HG03460 (cell line): ENCODE data around the gene ZNF672.
A peak's percentile ranks its signal among the peaks of the same experiment; 100 is the strongest.

Source experiments
- ATAC-seq: cut with Tn5 transposase; IDR thresholded peaks from one replicate; pipeline ENCODE4 v1.9.1; 2021; ENCODE audit not compliant: unreplicated experiment

The ZNF672 gene

DNA sequence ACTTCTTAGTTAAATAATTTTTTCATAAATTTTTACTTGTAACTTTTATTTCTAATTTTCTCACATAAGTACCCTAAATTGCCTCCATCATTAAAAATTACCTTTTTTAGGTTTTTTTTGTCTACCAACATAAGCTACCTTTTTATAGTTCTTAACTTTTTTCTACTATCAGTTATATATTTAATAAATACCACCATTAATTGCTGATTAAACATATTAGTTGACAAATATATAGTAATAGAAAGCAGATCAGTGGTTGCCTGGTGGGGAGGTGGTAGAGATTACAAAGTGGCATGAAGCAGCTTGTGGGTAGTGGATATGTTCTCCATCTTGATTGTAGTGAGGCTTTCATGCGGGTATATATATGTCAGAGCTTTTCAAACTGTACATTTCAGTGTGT is 6.2 kb upstream of the ZNF672 start:
- no peak for ATAC-seq

DNA sequence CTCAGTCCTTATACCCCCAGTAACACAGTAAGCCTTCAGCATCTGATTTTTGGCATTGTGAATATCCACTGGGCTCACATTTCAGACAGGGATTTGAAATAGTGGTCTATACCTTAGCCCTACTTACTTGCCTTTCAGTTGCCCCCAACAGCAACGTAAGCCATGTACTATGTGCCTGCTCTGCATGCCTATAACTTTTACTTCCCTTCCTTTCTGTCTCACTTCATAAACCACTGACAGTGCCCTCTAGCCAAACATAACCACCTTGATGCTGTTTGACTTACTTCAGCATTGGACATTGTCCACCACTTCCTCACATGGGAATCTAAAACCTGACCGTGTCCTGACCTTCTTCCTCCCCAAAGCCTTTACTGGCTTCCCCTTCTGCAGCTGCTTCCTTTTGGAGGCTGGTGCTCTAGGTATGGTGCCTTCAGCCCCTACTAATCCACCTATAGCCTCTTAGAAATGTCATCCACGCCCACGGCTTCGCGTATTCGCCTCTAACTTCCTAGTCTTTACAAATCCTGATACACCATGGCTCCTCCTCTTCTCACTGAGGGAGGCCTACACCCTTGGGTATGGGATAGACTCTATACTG is 3.6 kb upstream of the ZNF672 start:
- ATAC-seq, result no peak

DNA sequence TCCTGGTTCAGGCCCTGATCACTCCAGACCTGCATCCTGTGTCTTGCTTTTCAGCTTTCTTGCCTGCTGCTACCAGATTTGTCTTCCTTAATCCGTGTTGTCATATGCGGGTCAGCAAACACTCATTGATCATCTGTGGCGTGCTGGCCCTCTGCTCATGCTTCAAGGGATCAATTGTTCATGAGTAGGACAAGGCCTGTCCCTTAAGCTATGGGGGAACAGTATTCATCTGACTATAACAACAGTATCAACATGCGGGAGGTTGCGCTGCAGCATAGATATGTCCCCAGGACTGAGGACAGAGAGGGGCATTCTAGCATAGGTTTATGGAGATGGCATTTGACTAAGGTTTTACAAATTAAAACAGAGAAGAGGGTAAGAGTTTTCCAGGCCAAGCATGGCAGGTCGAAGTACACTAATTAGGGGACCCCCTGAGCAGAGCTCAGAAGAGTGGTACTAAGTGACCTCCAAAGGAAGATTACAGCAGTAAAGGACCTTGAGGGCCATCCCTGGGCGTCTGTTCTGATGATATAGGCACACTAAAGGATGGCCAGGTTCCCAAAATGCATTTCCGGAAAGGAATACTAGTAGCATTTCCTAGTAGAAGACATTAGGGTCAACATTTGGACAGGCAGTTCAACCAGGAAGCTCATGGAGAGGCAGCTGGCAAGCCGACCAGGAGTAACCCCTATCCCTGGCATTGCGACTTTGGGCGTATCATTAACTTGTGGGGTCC is 811 bp upstream of the ZNF672 start:
- no peak for ATAC-seq

DNA sequence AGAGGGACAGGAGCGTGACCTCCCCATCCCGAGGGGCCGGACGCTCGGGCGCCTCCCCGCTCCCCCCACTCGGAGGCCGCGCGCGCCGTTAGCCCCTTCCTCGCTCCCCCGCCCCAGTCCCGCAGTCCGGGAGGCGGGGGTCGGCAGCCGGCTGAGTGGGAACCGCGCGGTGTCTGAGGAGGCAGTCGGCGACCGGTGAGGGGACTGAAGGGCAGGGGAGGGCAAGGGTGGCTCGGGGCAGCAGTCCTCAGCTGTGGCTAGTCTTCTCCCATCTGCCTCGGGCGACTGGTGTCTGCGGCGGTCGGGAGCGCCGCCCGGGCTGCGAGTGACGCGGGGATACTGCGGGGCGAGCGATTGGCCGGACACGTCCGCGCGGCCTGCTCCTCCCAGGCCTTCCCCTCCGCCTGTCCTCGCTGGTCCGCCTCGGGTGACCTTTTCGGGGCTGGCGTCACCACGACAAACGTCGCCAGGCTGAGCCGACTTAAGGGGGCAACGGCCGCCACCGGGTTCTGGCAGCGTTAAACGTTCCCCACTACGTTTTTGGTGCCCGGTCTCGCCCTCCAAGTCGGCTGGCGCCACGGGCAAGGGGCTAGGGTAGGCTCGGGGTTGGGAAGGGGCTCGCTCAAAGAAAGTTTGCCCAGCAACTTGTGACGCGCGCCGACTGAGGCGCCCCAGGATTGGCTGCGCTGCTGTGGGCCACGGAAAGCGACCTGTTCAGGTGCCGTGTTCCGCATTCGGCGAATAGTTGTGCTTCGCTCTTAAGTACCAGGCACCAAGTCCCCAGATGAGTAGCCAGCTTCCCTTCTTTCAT is 538 bp downstream of the ZNF672 start:
- peak; percentile 63 for ATAC-seq

DNA sequence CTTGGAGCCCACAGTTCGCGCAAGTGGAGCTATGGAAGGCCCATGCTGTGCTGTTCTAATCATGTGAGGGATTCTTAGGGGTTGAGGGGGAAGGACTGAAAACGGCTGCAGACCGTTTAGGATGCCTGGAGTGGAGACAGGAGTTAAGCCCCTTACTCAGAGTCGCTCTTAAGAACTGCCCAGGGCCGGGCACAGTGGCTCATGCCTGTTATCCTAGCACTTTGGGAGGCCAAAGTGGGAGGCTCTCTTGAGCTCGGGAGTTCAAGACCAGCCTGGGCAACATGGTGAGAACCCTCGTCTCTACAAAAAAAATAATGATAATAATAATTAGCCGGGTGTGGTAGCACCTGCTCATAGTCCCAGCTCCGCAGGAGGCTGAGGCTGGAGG is 1.1 kb downstream of the ZNF672 start:
- no peak for ATAC-seq

DNA sequence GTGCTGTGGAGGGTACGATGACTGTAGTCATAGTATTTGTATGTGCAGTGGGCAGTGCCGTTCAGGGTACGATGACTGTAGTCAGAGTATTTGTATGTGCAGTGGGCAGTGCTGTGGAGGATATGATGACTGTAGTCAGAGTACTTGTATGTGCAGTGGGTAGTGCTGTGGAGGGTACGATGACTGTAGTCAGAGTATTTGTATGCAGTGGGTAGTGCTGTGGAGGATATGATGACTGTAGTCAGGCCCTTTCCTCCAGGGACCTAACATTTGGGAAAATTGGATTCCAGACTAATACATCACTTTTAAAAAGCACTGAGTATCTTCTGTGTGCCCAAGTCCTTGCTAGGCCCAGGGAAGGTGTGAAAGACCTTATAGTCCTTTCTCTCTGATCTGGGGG is 2.9 kb downstream of the ZNF672 start:
- no peak for ATAC-seq

DNA sequence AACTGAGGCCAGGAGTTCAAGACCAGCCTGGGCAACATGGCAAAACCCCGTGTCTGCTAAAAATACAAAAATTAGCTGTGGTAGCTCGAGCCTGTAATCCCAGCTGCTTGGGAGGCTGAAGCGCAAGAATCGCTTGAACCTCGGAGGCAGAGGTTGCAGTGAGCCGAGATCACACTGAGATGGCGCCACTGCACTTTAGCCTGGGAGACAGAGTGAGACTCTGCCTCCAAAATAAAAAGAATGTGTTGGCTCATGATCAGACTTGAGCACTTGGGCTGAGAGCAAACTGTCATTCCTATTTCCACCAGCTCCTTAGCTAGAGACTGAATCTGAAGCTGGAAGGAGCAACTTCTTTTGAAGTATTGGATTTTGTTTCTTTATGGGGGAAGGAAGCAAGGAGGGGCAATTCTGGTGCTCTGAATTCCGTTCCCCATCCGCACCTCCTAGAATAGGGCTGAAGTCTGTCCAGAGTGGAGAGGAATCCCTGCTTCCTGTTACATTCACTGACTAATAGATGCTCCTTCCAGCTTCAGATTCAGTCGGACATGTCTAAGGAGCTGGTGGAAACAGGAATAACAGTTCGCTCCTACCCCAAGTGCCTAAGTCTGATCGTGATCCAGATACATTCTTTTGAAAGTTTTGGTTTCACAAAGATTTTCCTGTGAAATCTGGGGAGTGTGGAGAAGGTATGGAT is 3.8 kb downstream of the ZNF672 start:
- ATAC-seq, result no peak

DNA sequence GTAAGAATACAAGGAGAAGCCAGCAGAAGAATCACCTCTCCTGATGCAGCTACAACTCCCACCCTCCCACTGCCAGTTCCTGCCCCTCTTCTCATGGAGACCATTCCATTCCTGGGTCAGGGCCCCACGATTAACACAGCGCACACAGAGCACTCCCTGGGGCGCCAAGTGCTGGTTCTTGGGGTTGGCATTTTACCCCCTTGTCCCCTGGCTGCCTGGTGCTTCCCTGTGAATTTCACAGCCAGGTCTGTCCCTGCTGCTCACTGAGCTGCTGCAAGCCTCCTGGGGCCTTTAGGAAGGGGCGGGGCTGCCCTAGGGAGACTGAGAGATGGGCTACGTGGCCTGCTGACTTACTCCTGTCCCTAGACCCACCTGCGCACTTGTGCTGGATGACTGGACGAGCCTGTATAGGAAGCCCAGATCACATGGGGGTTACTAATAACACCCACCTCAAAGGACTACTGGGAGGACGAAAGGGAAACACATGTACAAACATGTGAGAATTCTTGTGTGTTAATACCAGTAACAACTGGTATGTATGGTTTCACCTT is 4.8 kb downstream of the ZNF672 start:
- no peak for ATAC-seq

DNA sequence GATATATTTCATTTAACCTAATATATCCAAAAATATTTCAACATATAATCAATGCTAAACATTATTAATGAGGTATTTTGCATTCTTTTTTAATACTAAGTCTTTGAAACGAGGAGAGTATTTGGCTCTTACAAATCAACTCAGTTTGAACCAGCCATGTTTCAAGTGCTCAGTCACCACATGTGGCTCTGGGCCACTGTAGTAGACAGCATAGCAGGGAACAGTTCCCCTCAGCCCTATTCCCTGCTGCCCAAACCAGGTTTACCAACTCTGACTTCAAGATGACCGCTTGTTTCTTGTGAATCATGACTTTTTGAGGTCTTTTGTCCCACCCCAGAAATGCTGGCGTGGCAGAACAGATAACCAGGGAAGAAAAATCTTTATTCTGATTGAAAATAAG is 5.7 kb downstream of the ZNF672 start:
- ATAC-seq, result no peak

DNA sequence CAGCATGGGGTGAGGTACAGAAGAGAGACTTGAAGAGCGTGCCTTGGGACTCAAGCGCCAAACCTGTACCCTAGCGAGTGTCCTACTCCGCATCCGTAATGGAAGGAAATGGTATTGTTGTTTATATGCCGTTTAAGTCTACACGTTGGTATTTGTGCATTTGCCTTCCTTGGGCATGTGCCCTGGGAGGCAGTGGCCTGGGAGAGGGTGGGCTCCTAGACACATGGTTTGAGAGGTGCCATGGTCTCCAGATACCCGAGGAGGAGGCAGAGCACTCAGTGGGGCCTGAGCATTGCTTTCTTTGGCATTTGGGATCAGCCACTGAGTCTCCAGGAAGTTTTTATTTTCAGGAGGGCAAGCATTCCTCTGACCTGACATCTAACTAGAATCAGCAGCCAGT is 6.5 kb downstream of the ZNF672 start:
- ATAC-seq, result no peak

DNA sequence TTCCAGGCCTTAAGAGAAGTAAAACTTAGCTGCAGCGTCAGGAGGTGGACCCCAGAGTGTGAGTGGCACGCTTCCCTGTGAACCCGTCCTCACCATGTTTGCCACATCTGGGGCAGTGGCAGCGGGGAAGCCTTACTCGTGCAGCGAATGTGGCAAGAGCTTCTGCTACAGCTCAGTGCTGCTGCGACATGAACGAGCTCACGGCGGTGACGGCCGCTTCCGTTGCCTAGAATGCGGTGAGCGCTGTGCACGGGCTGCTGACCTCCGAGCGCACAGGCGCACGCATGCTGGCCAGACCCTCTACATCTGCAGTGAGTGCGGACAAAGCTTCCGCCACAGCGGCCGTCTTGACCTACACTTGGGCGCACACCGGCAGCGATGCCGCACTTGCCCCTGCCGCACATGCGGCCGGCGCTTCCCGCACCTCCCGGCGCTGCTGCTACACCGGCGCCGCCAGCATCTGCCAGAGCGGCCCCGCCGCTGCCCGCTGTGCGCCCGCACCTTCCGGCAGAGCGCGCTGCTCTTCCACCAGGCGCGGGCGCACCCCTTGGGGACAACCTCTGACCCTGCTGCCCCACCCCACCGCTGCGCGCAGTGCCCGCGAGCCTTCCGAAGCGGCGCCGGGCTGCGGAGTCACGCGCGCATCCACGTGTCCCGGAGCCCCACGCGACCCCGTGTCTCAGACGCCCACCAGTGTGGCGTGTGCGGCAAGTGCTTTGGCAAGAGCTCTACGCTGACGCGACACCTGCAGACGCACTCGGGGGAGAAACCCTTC is 9.3 kb downstream of the ZNF672 start:
- ATAC-seq, result no peak

DNA sequence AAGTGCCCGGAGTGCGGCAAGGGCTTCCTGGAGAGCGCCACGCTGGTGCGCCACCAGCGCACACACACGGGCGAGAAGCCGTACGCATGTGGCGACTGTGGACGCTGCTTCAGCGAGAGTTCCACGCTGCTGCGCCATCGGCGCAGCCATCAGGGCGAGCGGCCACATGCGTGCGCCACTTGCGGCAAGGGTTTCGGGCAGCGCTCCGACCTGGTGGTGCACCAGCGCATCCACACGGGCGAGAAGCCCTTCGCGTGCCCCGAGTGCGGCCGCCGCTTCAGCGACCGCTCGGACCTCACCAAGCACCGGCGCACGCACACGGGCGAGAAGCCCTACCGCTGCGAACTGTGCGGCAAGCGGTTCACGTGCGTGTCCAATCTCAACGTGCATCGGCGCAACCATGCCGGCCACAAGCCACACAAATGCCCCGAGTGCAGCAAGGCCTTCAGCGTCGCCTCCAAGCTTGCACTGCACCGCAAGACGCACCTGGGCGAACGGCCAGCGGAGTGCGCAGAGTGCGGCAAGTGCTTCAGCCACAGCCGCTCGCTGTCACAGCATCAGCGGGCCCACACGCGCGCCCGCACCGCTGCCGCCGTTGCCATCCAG is 10.0 kb downstream of the ZNF672 start:
- no peak for ATAC-seq

DNA sequence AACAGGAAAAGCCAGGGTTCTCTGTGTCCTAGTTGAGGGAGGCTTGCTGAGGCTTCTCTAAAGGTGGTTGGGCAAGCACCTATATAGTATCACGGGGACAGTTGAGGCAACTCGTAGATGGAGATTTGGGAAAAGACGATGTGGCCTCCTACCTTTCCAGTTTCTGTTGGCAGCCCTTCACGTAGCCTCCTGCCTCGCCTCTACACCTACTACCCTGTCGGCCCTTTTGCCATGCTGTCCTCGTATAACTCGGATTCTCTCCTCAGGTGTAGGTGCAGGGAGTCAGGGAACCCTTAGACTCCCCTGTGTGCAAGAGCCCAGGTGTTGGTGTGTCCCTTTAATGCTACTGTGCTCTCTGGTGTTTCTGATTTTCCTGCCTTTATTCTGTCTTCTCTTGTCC is 10.6 kb downstream of the ZNF672 start:
- ATAC-seq, result no peak

DNA sequence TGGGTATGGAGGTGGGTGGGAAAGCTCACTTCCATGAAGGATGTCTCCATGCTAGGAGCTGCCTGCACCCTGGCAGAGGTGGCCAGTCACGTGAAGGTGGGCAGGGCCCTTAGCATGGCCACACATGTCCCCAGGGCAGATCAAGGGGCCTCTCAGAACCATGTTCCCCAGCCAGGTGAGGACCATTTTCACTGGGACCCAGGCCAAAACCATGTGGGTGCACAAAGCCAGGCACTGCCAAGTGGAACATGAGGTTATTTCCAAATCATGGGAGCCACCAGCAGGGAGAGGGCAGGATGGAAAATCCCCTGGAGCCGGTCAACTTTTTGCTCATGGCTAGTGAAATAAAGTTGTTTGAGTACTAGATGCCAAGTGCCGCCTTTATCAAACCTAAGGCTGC is 11.1 kb downstream of the ZNF672 start:
- no peak for ATAC-seq

DNA sequence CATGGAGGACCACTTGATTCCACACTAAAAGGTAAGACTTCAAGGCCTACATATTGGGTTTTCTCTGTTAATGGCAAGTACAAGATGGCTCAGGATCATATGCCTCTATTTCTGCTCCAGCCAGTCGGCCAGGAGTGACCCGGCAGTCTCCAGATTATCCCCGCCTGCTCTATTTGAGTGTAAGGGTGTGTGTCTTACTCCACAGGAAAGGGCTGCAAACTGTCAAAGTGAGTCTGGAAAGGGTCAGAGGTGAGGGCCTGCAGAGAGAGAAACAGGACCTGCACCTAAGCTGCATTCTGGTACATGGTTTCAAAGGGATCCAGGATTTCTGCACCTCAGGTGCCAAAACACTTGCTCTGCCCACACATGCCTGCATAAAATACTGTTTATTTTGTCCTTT is 11.6 kb downstream of the ZNF672 start:
- ATAC-seq, result no peak

DNA sequence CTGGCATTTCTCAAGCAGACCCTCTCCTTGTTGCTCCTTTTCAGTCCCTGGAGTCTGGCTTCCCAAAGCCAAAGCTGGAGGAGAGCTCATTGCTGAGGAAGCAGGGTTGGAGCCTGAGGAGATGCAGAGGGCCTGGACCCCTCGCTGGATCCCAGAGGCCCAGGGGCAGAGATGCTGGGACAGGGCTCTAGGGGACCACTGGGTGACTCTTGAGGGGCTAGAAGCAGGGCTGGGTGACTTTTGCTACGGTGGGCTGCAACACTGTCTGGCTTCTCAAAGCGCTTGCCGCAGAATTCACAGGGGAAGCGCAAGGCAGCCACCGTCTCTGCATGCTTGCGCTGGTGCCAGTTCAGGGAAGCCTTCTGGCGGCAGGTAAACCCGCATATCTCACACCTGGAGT is 12.1 kb downstream of the ZNF672 start:
- ATAC-seq, result no peak

DNA sequence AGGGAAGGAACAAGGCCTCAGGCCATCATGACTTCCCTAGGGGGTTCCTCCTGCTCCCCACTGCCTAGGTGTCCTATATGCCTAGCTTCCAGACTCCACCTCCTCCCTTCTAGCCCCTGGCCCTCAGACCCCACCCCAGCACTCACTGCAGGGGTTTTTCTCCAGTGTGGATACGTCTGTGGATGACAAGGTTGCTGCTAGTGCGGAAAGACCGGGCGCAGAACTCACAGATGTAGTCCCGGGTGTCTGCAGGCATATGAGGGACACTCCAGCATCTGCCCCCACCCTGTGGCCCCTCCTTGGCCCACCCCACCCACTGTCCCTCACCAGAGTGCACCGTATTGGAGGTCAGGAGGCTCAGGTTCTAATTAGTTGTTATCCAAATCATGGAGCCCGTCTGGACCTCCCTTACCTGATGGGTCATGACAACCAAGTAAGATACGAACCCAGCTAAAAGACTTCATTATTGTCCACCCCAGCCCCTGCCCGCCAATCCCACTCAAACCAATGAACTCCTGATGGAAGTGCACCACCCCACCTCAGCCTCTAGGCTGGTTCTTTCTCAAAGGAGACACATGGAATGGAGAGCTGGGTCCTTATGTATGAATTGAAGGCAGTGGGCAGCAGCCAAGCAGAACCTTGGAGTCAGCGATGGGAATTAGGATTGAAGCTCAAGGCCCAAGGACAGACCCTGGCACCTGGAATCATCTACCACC is 12.7 kb downstream of the ZNF672 start:
- ATAC-seq, result no peak

DNA sequence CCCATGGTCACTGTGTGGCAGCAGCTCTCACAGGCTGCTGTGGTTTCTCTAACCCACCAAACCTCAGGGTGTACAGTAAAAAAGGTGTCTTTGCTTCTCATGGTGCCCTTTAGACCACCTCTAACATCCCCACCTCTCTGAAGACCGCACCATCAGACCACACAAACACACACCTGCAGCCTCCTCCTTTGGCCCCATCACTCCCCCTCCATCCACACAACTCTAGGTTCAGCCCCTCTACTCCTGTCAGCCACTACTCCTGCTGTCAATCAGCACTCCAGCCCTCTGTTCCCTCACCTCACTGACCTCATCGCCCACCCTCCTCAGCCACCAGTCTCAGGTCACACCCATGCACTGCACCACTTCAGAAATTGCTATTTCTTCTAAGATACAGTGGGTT is 13.4 kb downstream of the ZNF672 start:
- ATAC-seq, result no peak
